Eye (tissue), 1 donor: Measurements from ENCODE around the gene UGT1A9.
"Not testable (repeated sequence)": the region's sequence is repeated elsewhere in the genome, so short reads cannot be mapped to it uniquely, and the experiment has no call there.

Experiments
- DNase-seq: peaks from one replicate; pipeline ENCODE4 v3.0.0-alpha.2; 2015

UGT1A9 gene

GRCh38 chr2:233671290-233672161 is at the start of gene UGT1A9:
UGT1A9 (plus strand) TSS chr2:233671898; CDS start chr2:233671935, 37 bp downstream.
- no peak for DNase-seq

- DNase-seq, result no peak
Observed at GRCh38 chr2:233627331-233628025, 44.2 kb upstream of the UGT1A9 start.

GRCh38 chr2:233636306-233636705 is 35.4 kb upstream of the UGT1A9 start, which contains the start of gene UGT1A10:
UGT1A10 (plus strand) TSS chr2:233636448; CDS start chr2:233636523, 75 bp downstream.
- DNase-seq, result not testable (repeated sequence)

- DNase-seq, result no peak
Observed at GRCh38 chr2:233638836-233639235, 32.9 kb upstream of the UGT1A9 start.

GRCh38 chr2:233639860-233640259 is 31.8 kb upstream of the UGT1A9 start:
- DNase-seq, result no peak

GRCh38 chr2:233643128-233643527 is 28.6 kb upstream of the UGT1A9 start:
- DNase-seq, result no peak

GRCh38 chr2:233646033-233646432 is 25.7 kb upstream of the UGT1A9 start:
- not testable (repeated sequence) for DNase-seq

GRCh38 chr2:233650981-233651380 is 20.7 kb upstream of the UGT1A9 start:
- no peak for DNase-seq

- no peak for DNase-seq
Observed at GRCh38 chr2:233651430-233651829, 20.3 kb upstream of the UGT1A9 start.

GRCh38 chr2:233654501-233654900 is 17.2 kb upstream of the UGT1A9 start:
- DNase-seq, result no peak

GRCh38 chr2:233655043-233655442 is 16.7 kb upstream of the UGT1A9 start:
- DNase-seq, result no peak

GRCh38 chr2:233655943-233656342 is 15.8 kb upstream of the UGT1A9 start:
- not testable (repeated sequence) for DNase-seq

- no peak for DNase-seq
Observed at GRCh38 chr2:233656443-233656842, 15.3 kb upstream of the UGT1A9 start.

GRCh38 chr2:233658610-233659009 is 13.1 kb upstream of the UGT1A9 start:
- DNase-seq, result no peak

- no peak for DNase-seq
Observed at GRCh38 chr2:233663911-233664310, 7.8 kb upstream of the UGT1A9 start.

- DNase-seq, result no peak
Observed at GRCh38 chr2:233668605-233669260, 3.0 kb upstream of the UGT1A9 start.

GRCh38 chr2:233672886-233673285 is 1.2 kb downstream of the UGT1A9 start:
- DNase-seq, result no peak

GRCh38 chr2:233673896-233674295 is 2.2 kb downstream of the UGT1A9 start:
- DNase-seq, result no peak

- no peak for DNase-seq
Observed at GRCh38 chr2:233674314-233674713, 2.6 kb downstream of the UGT1A9 start.

GRCh38 chr2:233674995-233675394 is 3.3 kb downstream of the UGT1A9 start:
- DNase-seq, result no peak

- DNase-seq, result no peak
Observed at GRCh38 chr2:233676046-233676445, 4.3 kb downstream of the UGT1A9 start.

- DNase-seq, result no peak
Observed at GRCh38 chr2:233679196-233679595, 7.5 kb downstream of the UGT1A9 start.

GRCh38 chr2:233680361-233681045 is 8.8 kb downstream of the UGT1A9 start:
- no peak for DNase-seq
